Measurements from ENCODE around the gene LTC4S.

Gene LTC4S

GRCh38 chr5:179795049-179795862, 1.5 kb downstream of the LTC4S start:
- no peak for DNase-seq (ENCODE audit: low read depth in 2 of 2)

DNA sequence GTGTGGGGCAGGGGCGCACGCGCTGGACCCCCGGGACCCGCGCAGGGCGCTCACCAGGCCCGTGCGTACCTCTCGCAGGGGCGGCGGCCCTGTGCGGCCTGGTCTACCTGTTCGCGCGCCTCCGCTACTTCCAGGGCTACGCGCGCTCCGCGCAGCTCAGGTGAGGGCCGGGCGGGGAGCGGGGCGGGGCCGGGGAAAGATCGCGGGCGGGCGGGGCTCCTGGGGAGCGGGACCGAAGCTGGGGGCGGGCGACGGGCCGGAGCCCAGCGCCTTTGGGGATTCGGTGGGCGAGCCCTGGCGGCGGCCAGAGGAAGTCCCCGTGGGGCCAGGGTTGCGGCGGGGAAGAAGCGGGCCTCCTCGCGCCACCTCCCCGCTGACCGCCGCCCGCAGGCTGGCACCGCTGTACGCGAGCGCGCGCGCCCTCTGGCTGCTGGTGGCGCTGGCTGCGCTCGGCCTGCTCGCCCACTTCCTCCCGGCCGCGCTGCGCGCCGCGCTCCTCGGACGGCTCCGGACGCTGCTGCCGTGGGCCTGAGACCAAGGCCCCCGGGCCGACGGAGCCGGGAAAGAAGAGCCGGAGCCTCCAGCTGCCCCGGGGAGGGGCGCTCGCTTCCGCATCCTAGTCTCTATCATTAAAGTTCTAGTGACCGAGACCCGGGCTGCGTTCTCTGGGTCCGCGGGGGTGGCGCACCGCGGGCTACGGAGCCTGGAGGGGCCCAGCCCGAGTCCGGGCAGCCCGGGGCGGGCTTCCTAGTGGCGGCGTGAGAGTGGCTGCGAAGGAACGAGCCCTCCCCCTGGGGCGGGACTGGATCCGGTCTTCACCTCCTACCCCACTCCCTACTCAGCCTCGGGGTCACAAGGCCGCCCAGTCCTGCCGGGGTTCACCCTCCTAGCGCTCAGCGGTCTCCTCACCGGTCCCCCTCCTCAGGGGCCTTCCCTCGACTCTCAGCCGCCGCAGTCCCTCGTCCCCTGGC, 2.4 kb downstream of the LTC4S start:
- DNase-seq (ENCODE audit: low read depth in 2 of 2): no peak

GRCh38 chr5:179796877-179797608, 3.3 kb downstream of the LTC4S start:
- no peak for DNase-seq (ENCODE audit: low read depth in 2 of 2)

- no peak for DNase-seq (ENCODE audit: low read depth in 2 of 2)
These were observed 4.0 kb downstream of the LTC4S start for GRCh38 chr5:179797741-179798140.

DNA sequence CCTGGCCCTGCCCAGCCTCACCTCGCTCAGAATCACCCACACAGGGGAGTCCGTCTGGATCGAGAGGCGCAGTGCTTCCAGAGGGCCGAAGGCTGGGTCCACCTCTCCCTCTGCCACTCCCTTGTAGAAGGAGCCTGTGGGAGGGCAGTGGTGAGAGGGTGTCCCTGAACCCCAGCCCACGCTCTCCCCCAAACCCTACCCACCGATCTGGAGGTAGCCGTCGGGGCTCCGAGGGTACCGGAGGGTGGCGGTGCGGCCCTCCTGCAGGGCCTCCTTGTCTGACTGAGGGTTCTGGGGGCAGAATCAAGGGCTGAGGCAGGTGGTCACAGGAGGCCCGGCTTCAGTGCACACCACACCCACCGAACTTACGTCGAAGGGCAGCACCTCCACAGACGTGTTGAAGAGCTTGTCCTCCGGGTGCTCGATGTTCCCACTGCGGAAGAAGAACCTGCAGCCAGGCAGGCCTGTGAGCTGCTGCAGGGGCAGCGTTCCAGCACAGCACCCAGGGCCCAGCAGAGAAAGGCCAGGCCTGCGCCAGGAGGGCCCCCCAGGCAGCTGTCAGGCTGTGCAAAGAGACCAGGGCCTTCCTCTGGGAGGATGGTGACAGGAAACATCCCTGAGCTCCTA, 4.5 kb downstream of the LTC4S start:
- no peak for DNase-seq (ENCODE audit: low read depth in 2 of 2)

DNA sequence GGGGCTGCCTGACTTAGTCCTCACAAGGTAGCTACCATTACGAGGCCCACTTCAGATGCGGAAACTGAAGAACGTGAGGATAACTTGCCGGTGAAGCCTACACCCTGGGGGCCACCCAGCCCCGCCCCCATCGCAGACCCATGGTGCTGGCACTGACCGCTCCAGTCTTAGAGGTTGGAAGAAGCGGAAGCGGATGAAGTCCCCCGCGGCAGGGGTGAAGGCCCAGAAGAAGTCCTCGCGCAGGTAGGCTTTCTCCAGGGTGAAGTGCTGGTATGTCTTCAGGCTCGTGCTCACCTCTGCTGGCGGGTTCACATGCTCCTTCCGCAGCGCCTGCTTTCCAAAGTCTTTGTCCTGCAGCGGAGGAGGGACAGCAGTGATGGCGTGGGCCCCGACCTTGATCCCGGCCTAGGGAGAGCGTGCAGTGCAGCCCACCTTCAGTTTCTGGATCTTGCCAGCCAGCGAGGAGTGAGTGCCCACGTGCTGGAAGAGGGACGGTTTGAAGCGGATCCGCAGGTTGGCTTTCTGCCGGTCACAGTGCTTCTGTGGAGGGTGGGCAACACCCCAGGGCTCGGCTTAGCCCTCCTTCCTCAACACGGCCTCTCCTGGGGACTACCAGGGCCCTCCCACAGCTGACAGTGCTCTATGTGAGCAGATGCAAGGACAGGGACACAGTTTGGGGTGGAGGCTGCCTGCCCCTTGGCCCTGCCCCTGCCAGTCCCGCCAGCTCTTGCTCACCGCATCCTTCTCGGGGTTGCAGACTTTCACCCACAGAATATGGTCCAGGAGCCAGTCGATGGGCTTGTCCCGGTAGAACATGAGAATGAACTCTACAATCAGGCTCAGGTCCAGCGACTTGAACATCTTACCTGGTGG, 5.2 kb downstream of the LTC4S start:
- no peak for DNase-seq (ENCODE audit: low read depth in 2 of 2)

- DNase-seq (ENCODE audit: low read depth in 2 of 2): no peak
These were observed 5.8 kb downstream of the LTC4S start for GRCh38 chr5:179799644-179799973.

DNA sequence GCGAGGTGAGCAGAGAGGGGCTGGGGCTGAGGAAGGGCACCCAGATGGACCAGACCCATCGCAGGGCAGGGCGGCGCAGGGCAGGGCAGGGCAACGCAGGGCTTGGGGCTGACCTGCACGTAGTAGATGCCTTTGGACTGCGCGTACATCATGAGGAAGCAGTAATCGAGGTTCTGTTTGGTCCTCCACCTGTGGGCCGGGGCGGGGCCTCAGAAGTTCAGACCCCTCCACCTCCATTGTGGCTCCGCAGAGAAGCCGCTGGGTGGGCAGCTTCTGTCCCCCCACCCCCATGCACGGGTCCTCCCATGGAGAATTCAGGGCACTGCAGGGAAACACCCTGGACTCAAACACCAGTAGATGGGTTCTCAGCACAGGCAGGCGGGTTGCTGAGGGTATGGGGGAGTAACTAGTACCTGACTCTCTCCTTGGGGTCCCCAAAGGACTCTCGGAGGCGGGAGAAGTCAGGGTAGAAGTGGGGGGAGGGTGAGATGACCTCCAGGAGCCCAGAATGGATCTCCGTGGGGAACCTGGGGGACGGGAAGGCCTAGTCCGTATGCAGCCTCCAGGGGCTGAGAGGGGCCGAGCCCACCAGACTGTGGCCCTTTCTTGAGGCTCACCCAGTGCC, 6.4 kb downstream of the LTC4S start:
- DNase-seq (ENCODE audit: low read depth in 2 of 2): no peak

GRCh38 chr5:179800696-179801201, 7.0 kb downstream of the LTC4S start:
- no peak for DNase-seq (ENCODE audit: low read depth in 2 of 2)

DNA sequence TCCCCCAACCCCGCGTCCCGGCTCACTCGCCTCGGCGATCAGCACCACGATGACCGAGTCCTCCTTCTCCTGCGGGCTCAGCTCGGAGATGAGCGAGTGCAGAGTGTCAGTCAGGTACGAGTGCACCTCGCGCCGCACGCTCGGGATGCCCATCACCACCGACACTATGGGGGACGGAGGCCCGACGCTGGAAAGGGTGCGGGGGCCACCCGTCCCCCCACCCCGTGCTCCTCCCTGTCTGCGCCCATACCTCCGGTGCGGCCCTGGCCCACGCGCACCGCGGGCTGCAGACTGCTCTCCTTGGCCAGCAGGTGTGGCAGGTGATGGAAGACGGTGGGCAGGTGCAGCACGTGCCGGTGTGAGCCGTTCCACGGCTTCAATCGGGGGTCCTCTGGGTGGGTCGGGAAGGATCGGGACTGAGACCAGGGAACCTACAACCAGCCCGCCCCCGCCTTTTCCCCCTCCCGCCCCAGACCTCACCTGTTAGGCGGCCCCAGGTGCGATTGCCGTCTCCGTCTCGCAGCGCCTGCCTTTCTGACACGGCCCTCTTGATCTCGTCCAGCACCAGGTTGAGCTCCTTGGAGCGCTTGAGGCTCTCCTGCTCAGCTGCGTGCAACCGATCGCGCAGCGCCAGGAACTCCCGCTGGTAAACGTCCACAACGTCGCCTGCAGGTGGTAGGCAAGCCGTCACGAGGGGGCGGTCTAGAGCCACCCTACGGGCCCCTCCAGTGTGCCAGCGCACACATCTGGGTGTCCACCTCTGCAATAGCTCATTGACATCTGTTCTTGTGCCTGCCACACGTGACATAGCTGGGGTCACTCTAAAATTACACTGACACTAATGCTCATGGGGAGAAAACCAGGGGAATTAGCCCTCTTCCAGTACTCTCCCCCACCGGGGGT, 7.8 kb downstream of the LTC4S start:
- DNase-seq (ENCODE audit: low read depth in 2 of 2): no peak

DNA sequence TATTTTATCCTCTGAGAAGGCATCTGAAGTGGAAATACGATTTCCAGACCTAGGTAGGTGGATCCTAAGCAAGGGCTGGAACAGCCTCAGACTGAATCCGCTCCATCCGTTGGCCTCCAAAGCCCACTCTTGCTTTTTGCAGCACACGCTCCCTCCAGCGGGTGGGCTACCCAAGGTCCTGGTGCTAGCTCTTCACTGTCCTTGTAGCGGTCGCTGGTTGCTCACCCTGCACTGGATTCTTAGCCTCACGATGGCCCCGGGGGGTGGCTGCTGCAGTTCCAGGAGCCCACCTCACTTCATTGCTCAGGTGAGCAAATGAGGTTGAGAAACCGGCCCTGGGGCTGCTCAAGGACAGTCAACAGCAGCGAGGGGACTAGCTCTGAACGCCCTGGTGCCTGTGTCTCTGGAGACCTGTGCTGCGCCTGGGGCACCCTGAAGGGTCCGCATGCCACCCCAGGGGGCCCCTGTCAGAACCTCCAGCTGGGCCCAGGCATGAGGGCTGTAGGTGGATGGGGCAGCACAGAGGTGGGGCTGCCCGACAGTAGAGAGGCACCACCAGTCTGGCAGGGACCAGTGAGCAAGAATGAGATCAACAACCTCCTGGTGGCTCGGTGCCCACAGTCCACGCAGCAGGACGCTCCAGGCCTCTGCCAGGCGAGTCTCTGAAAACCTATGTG, 8.6 kb downstream of the LTC4S start:
- DNase-seq (ENCODE audit: low read depth in 2 of 2): no peak

DNA sequence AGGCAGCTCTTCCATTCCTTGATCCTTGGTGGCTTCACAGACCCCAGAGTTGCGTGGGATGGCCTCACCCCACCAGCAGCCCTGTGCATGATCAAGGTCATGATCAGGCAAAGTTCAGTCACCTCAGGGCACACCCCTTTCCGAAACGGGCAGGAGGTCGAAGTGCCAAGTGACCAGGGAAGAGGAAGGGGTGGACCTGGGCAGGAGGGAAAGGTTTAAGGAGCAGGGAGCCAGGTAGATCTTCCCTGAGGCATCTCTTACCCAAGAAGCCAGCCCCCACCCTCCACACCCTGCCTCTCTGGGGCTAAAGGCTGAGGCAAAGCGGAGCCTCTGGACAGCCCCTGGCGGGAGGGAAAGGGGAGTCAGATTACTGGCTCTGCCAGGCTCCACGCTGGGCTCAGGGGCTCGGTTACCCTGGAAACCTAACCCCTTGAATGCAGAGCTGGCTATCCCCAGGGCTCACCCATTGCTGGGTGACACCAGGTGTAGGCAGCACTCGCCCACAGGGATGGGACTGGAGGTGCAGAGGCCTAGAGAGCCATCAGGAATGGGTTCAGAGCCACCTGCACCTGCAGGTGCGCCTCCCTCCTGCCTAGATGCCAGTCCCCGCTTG, 9.3 kb downstream of the LTC4S start:
- no peak for DNase-seq (ENCODE audit: low read depth in 2 of 2)

DNA sequence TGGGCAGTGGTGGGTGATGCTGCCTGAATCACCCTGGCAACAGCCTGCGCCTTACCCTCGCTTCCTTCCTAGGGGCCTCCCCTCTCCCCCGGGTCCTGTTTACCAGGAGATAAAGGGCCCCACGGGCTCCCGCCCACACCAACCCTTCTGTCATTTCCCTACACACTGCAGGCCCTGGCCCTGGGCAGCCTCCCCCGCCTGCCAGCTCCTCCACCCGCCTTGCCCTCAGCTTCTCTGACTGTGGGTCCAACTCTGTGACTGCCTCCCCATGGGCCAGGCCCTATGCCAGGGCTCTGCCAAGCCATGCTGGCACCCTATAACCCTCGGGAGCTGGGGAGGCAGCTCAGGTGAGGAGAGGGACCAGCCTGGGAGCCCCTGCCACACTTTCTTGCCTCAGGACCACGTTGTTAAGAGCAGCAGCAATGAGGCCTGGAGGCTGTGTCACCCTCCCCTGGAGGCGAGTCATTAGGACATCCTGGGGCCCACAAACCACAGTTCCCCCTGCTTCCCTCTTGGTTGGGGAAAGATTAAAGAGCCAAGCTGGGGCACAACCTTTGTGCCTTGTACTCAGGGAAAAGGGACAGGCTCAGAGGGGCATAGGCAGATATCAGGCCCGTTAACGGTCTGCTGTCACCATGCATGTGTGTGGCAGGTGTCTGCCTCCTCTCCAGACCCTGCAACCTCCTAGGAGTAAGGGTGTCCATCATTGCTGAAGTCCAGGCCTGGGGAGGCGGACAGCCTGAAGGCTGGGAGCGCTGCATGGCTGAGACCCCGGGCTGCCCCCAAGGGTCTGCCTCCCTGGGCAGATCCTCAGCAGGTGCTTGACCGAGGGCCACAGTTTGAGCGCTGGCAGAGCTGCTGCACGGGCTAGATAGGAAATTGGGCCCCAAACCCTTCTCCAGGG, 10.1 kb downstream of the LTC4S start:
- DNase-seq (ENCODE audit: low read depth in 2 of 2): no peak

DNA sequence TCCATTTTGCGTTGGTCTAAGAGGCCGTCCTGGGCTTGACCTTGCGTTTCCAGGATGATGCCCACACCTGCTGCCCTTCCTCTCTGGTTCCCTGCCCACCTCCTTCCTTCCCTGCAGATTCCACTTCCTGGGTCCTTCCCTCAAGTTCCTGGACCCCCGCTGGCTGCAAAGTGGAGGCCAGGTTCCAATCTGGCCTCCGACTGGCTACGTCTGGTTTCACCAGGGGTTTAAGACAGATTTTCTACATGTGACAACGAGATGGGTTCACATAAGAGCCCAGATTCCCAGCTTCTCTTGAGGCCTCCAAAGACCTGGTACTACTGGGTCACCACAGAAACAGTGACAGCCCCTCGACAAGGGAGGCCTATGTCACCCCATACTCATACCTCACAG, 10.8 kb downstream of the LTC4S start:
- no peak for DNase-seq (ENCODE audit: low read depth in 2 of 2)

DNA sequence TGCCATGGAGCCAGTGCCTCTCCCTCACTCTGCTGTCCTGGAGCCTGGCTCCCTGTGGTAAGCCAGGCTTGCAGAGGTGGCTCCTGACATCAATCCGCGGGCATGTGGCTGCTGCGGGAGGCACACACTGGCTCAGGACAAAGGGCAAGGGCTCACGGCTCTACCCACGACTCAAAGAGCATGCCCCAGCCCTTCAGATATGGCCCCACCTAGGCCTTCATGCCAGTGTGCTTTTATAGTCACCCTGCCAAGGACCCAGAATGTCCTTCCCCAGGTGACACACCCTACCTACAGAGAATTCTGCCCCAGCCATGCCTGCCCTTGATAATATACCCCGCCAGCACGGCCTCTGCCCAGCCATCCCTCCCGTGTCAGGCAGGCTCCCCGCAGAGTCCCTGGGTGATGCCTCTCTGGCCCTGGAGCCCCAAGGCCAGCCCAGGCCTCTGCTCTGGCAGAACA, 11.3 kb downstream of the LTC4S start:
- DNase-seq (ENCODE audit: low read depth in 2 of 2): no peak

DNA sequence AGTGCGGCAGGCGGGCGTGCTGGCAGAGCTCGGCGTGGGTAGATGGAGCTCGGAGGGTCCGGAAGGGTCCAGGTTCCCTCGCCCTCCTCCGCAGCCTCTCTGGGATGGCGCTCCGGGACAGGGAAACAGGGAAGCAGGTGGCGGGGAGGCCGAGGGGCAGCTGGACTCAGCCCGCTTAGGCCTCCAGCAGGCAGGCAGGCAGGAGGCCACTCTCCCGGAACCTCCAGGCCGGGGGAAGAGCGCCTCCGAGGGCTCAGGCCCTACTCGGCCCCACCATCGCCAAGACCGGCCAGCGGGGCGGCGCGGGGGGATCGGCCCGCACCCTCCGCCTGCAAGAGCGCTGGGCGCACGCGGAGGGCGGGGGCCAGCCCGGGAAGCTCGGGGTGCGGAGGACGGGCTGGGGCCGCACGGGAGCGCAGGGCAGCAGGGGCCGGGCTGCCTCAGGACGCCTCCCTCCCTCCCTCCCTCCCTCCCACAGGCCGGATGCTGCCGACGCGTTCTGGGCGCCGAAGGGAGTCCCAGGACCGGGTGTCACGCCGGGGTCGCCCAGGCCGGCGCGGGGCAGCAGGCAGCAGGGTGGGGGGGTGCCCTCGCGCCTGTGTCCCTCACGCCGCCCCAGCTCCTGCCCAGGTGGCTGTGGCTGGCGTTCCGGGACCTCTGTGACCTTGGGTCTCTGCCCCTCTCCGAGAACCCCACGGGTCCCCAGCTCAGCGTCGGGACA, 11.9 kb downstream of the LTC4S start:
- no peak for DNase-seq (ENCODE audit: low read depth in 2 of 2)

All from fibroblast of skin of left biceps (primary cell).